ENCODE results near the gene CAB39.

DNA sequence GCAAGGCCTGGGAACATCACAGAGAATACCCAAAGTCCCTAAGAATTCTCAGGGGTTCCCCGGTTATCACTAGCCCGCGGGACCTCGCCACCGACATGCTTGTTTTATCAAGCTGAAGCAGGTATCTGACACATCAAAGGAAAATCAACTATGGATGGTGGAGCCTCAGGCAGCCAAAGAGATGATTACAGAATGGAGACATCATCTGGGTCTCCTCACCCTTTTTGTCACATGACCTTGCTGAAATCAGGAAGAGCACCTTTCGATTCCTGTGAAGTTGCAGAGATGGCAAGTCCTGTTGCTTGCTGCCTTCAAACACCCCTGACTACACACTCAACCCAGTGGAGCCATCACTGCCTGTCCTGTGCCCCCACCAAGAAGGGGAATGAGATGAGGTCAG is 19.2 kb upstream of the CAB39 start:
- TF ChIP-seq CHD2 (IDR thresholded peaks at IDR 0.05; ENCODE audit: low read length, partially characterized antibody): no peak
- TF ChIP-seq, protein P1, sequence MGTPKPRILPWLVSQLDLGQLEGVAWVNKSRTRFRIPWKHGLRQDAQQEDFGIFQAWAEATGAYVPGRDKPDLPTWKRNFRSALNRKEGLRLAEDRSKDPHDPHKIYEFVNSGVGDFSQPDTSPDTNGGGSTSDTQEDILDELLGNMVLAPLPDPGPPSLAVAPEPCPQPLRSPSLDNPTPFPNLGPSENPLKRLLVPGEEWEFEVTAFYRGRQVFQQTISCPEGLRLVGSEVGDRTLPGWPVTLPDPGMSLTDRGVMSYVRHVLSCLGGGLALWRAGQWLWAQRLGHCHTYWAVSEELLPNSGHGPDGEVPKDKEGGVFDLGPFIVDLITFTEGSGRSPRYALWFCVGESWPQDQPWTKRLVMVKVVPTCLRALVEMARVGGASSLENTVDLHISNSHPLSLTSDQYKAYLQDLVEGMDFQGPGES (IDR thresholded peaks at IDR 0.05; ENCODE audit: low read depth, low read length): no peak

All from SK-N-SH (cell line).